Loucy (cell line): ENCODE measurements around the gene GRB10.
A peak's percentile ranks its signal among the peaks of the same experiment; 100 is the strongest.

Experiments
- H2AFZ ChIP-seq: fragments of 200-600 bp; sonication (generic); 2 replicates; pipeline ENCODE4 v1.6.0; 2016; ENCODE audit warnings: antibody characterized with exemption, mild to moderate bottlenecking, low read length, moderate library complexity
- H3F3A ChIP-seq: fragments of 200-600 bp; 2 replicates; pipeline ENCODE4 v1.6.0; 2016; ENCODE audit warnings: antibody characterized with exemption, low read depth, mild to moderate bottlenecking
- H3K27me3 ChIP-seq: fragments of 200-600 bp; sonication (generic); 2 replicates; pipeline ENCODE4 v1.6.1; 2014; ENCODE audit warnings: low read length, mild to moderate bottlenecking; ENCODE audit not compliant: insufficient read depth, poor library complexity, severe bottlenecking
- H3K36me3 ChIP-seq: fragments of 200-600 bp; sonication (generic); 2 replicates; pipeline ENCODE4 v1.6.1; 2016; ENCODE audit warnings: low read length; ENCODE audit not compliant: insufficient read depth
- H3K4me1 ChIP-seq: fragments of 200-600 bp; sonication (generic); 2 replicates; pipeline ENCODE4 v1.5.1; 2014; ENCODE audit warnings: low read length, mild to moderate bottlenecking; ENCODE audit not compliant: insufficient read depth, poor library complexity, severe bottlenecking
- H3K4me2 ChIP-seq: fragments of 200-600 bp; sonication (generic); 2 replicates; pipeline ENCODE4 v1.6.0; 2014; ENCODE audit warnings: antibody characterized with exemption, low read length, low read depth, mild to moderate bottlenecking; ENCODE audit not compliant: poor library complexity, severe bottlenecking
- H3K4me3 ChIP-seq: fragments of 200-600 bp; sonication (generic); 2 replicates; pipeline ENCODE4 v1.5.1; 2014; ENCODE audit warnings: low read length, mild to moderate bottlenecking, mixed read lengths; ENCODE audit not compliant: poor library complexity, severe bottlenecking
- H3K79me2 ChIP-seq: fragments of 200-600 bp; sonication (generic); 2 replicates; pipeline ENCODE4 v1.6.1; 2014; ENCODE audit warnings: low read length; ENCODE audit not compliant: insufficient read depth
- H3K9ac ChIP-seq: fragments of 200-600 bp; sonication (generic); 2 replicates; pipeline ENCODE4 v1.6.0; 2014; ENCODE audit warnings: mild to moderate bottlenecking, low read depth, low read length, moderate library complexity; ENCODE audit not compliant: poor library complexity, severe bottlenecking
- H3K9me2 ChIP-seq: fragments of 200-600 bp; sonication (generic); replicated peaks from 2 replicates; pipeline ENCODE4 v1.6.1; 2016; ENCODE audit warnings: low read depth, low read length, mixed read lengths
- H3K9me3 ChIP-seq: fragments of 200-600 bp; sonication (generic); 2 replicates; pipeline ENCODE4 v1.6.1; 2014; ENCODE audit warnings: mild to moderate bottlenecking, antibody characterized with exemption, low read length, low read depth; ENCODE audit not compliant: insufficient read depth
- H4K20me1 ChIP-seq: fragments of 200-600 bp; sonication (generic); 2 replicates; pipeline ENCODE4 v1.6.0; 2014; ENCODE audit warnings: antibody characterized with exemption, low read length, mild to moderate bottlenecking; ENCODE audit not compliant: insufficient read depth, poor library complexity, severe bottlenecking
- CTCF ChIP-seq: fragments of 200-600 bp; sonication (generic); conservative IDR thresholded peaks from 2 replicates; pipeline ENCODE4 v1.5.1; 2014; ENCODE audit warnings: mild to moderate bottlenecking, antibody characterized with exemption, low read length
- EZH2phosphoT487 ChIP-seq: fragments of 200-600 bp; IDR thresholded peaks from 2 replicates; pipeline ENCODE4 v1.6.1; 2018; ENCODE audit warnings: antibody characterized with exemption, mild to moderate bottlenecking, moderate library complexity, borderline replicate concordance

Gene GRB10

GRCh38 chr7:50589364-50589763 is 193.3 kb downstream of the GRB10 start:
- Histone ChIP-seq H3K4me2 (no peak overlapping the region), H4K20me1 (no peaks in the 10 kb centered on the region), H3K9me2 (no peaks in the 10 kb centered on the region), H3K9ac (no peak overlapping the region), H3K27me3 (no peaks in the 10 kb centered on the region), H3K79me2 (no peaks in the 10 kb centered on the region), H3K9me3 (no peaks in the 10 kb centered on the region; the same call in 1 of the 2 replicates), H3K4me1 (no peaks in the 10 kb centered on the region), H2AFZ (no peak overlapping the region), H3K36me3 (no peaks in the 10 kb centered on the region), H3F3A (no peaks in the 10 kb centered on the region), H3K4me3 (no peak overlapping the region)
- TF ChIP-seq CTCF (no peak), EZH2phosphoT487 (no peak)

GRCh38 chr7:50588937-50589336 is 193.8 kb downstream of the GRB10 start:
- no peaks in the 10 kb centered on the region for H3K36me3 ChIP-seq
- H3K4me1 ChIP-seq = no peaks in the 10 kb centered on the region
- no peaks in the 10 kb centered on the region; the same call in 1 of the 2 replicates for H3K9me3 ChIP-seq
- no peaks in the 10 kb centered on the region for H3K27me3 ChIP-seq
- H3K9ac ChIP-seq = no peak overlapping the region
- H3K9me2 ChIP-seq = no peaks in the 10 kb centered on the region
- no peaks in the 10 kb centered on the region for H3K79me2 ChIP-seq
- H2AFZ ChIP-seq = no peak overlapping the region
- no peaks in the 10 kb centered on the region for H4K20me1 ChIP-seq
- no peaks in the 10 kb centered on the region for H3F3A ChIP-seq
- no peak overlapping the region for H3K4me3 ChIP-seq
- H3K4me2 ChIP-seq = no peak overlapping the region
- TF ChIP-seq CTCF (peak; percentile 59), EZH2phosphoT487 (no peak)

GRCh38 chr7:50587737-50588136 is 195.0 kb downstream of the GRB10 start:
- H3K4me2 ChIP-seq = no peak overlapping the region
- no peaks in the 10 kb centered on the region for H3F3A ChIP-seq
- no peak for TF ChIP-seq EZH2phosphoT487
- no peak for TF ChIP-seq CTCF

More at GRCh38 chr7:50587737-50588136, 195.0 kb downstream of the GRB10 start:
- Histone ChIP-seq H3K36me3 (no peaks in the 10 kb centered on the region), H3K9ac (no peak overlapping the region), H3K9me3 (no peaks in the 10 kb centered on the region; the same call in 1 of the 2 replicates), H3K27me3 (no peaks in the 10 kb centered on the region), H4K20me1 (no peaks in the 10 kb centered on the region), H3K4me1 (no peaks in the 10 kb centered on the region), H3K9me2 (no peaks in the 10 kb centered on the region), H3K79me2 (no peaks in the 10 kb centered on the region), H3K4me3 (no peak overlapping the region), H2AFZ (no peak overlapping the region)
